ACC112 (cell line): Measurements from ENCODE around the gene RNF214.
A peak's percentile ranks its signal among the peaks of the same experiment; 100 is the strongest.
"Not testable (repeated sequence)": the region's sequence is repeated elsewhere in the genome, so short reads cannot be mapped to it uniquely, and the experiment has no call there.

Experiments
- H2AFZ ChIP-seq: fragments of 200-600 bp; sonication (generic); one replicate; pipeline ENCODE4 v1.6.0; 2017; ENCODE audit warnings: antibody characterized with exemption, low read length; ENCODE audit not compliant: unreplicated experiment
- H3K27ac ChIP-seq: fragments of 200-600 bp; sonication (generic); 2 replicates; pipeline ENCODE4 v1.5.1; 2014; ENCODE audit warnings: low read depth, mild to moderate bottlenecking, antibody characterized with exemption, low read length, moderate library complexity
- H3K27me3 ChIP-seq: fragments of 200-600 bp; sonication (generic); 2 replicates; pipeline ENCODE4 v1.6.1; 2014; ENCODE audit warnings: mild to moderate bottlenecking, antibody characterized with exemption, low read length, moderate library complexity, mixed read lengths; ENCODE audit not compliant: insufficient read depth
- H3K36me3 ChIP-seq: fragments of 200-600 bp; sonication (generic); 2 replicates; pipeline ENCODE4 v1.6.1; 2016; ENCODE audit warnings: mild to moderate bottlenecking, antibody characterized with exemption, low read length, moderate library complexity, mixed read lengths; ENCODE audit not compliant: insufficient read depth
- H3K4me1 ChIP-seq: fragments of 200-600 bp; sonication (generic); one replicate; pipeline ENCODE4 v1.6.1; 2016; ENCODE audit warnings: low read length, mixed read lengths; ENCODE audit not compliant: insufficient read depth, unreplicated experiment, control insufficient read depth
- H3K4me3 ChIP-seq: fragments of 200-600 bp; sonication (generic); 2 replicates; pipeline ENCODE4 v1.5.1; 2014; ENCODE audit warnings: mild to moderate bottlenecking, low read depth, low read length
- H3K79me2 ChIP-seq: fragments of 200-600 bp; sonication (generic); one replicate; pipeline ENCODE4 v1.6.0; 2016; ENCODE audit warnings: low read length; ENCODE audit not compliant: control insufficient read depth, unreplicated experiment, insufficient read depth

The RNF214 gene

GRCh38 chr11:117318738-117319137 lies 86.3 kb downstream of the RNF214 start:
- Histone ChIP-seq H2AFZ (peak overlapping the region; percentile 40), H3K27ac (peak overlapping the region; percentile 52), H3K79me2 (peaks cover 17% of the 10 kb centered on the region), H3K36me3 (no peaks in the 10 kb centered on the region), H3K4me3 (no peak overlapping the region), H3K4me1 (peaks cover 18% of the 10 kb centered on the region), H3K27me3 (no peaks in the 10 kb centered on the region)

DNA sequence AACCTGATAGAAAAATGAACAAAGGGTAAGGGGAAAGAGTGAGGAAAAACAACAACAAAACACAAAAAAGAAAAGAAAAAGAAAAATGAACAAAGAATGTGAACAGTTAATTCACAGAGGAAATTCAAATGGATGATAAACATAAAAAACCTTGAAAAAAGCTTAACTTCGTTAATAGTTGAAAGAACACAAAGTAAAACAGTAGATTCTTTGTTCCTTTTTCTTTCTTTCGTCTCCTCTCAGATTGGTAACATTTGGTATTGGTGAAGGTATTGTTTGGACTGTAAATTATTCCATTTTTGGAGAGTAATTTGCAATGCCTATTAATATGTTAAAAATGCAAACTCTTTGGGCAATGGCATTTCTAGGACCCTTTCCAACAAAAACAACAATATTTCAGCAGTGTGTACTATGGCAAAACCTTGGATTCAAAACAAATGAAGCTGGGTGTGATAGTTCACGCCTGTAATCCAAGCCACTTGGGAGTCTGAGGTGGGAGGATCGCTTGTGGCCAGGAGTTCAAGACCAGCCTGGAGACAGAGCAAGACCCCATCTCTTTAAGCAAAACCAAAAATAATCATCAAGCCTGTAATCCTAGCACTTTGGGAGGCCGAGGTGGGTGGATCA lies 86.9 kb downstream of the RNF214 start:
- H3K79me2 ChIP-seq, result peaks cover 12% of the 10 kb centered on the region
- H2AFZ ChIP-seq, result peak overlapping the region; percentile 40
- H3K36me3 ChIP-seq, result no peaks in the 10 kb centered on the region
- peak overlapping the region; percentile 52 for H3K27ac ChIP-seq
- H3K4me1 ChIP-seq, result peaks cover 18% of the 10 kb centered on the region
- H3K4me3 ChIP-seq, result no peak overlapping the region; the same call in 1 of the 2 replicates
- no peaks in the 10 kb centered on the region for H3K27me3 ChIP-seq

DNA sequence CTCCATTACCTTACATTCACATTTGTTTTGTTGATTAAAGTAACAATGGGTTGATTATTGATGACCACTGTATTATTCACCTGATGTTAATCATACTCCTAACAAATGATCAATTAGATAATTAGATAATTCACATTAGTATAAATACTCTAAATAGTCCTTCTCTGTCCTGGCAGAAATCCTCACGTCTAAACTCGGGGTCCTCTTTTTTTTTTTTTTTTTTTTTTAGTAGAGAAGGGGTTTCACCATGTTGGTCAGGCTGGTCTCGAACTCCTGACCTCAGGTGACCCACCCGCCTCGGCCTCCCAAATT lies 94.7 kb downstream of the RNF214 start:
- not testable (repeated sequence) for H3K27me3 ChIP-seq, H2AFZ ChIP-seq, H3K36me3 ChIP-seq
- Histone ChIP-seq H3K4me3 (peak overlapping the region; percentile 91), H3K4me1 (peaks cover 15% of the 10 kb centered on the region), H3K79me2 (peaks cover 24% of the 10 kb centered on the region), H3K27ac (peak overlapping the region; percentile 76; the same call in 1 of the 2 replicates)

DNA sequence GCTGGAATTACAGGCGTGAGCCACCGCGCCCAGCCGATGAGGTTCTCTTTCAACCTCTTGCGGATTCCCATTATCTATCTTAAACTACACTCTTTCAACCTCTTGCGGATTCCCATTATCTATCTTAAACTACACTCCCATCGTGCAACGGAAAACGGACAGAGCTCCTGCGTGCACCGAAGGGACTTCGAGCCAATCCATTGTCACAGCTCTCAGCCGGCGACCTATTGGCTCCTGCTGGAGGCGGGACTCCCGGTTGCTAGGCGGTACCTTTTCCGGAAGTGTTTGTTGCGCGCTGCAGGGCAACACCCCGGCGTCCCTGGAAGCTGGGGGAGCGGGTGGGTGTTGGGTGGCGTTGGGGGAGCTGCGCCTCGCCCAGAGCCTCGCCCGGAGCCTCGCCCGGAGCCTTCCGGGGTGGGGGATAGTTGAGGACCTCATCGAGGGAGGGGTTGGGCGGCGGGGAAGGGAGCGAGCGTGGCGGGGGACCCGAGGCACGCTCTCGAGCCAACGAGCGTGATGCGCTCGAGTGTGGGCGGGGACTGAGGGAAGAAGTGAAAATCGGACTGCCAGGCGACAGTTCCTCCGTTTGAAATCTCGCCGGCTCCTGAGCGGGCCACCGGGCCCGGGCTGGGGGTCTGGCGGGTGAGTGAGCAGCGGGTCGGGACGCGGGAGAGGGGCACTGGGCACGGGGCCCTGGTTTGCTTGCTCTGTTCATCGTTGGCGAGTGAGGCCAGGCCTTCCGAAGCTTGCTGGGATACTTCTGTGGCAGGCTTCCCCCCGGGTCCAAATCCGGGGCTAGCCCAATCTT lies 95.3 kb downstream of the RNF214 start, which contains the start of gene CEP164:
Gene CEP164 (plus strand): TSS at position 288 of the 808 bp plus-strand sequence. CDS start 10,733 bp downstream, outside the sequence.
- Histone ChIP-seq H3K27me3 (no peaks in the 10 kb centered on the region), H3K4me1 (peaks cover 15% of the 10 kb centered on the region), H3K4me3 (peak within 1 kb of the TSS; percentile 91), H3K27ac (peak within 1 kb of the TSS; percentile 76), H3K79me2 (peaks cover 26% of the 10 kb centered on the region), H2AFZ (peak within 1 kb of the TSS; percentile 90), H3K36me3 (no peaks in the 10 kb centered on the region)

- Histone ChIP-seq H2AFZ (peak overlapping the region; percentile 90), H3K27ac (peak overlapping the region; percentile 76), H3K27me3 (no peaks in the 10 kb centered on the region), H3K79me2 (peaks cover 26% of the 10 kb centered on the region), H3K4me3 (peak overlapping the region; percentile 91), H3K4me1 (peaks cover 15% of the 10 kb centered on the region), H3K36me3 (no peaks in the 10 kb centered on the region)
Observed at GRCh38 chr11:117328375-117329010, 96.0 kb downstream of the RNF214 start.

DNA sequence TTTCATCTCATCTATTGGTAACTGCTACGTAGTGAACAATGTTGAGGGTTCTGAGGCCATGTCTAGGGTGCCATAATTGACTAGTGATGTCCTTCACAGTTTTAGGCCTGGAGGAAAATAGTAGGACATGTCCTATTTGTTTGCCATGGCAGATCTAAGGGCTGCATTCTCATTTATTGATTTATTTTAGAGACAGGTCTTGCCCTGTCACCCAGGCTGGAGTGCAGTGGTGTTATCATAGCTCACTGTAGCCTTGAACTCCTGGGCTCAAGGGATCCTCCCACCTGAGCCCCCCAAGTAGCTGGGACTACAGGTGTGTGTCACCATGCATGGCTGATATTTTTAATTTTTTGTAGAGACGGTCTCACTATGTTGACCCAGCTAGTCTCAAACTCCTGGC lies 100.4 kb downstream of the RNF214 start:
- Histone ChIP-seq H3K36me3 (no peaks in the 10 kb centered on the region), H3K4me3 (no peak overlapping the region), H3K4me1 (peaks cover 15% of the 10 kb centered on the region), H3K27me3 (no peaks in the 10 kb centered on the region), H2AFZ (no peak overlapping the region), H3K79me2 (peaks cover 26% of the 10 kb centered on the region), H3K27ac (no peak overlapping the region)

GRCh38 chr11:117333917-117334316 lies 101.4 kb downstream of the RNF214 start:
- no peak overlapping the region for H2AFZ ChIP-seq

GRCh38 chr11:117334896-117335295 lies 102.4 kb downstream of the RNF214 start:
- no peak overlapping the region for H3K27ac ChIP-seq
- no peaks in the 10 kb centered on the region for H3K27me3 ChIP-seq
- H2AFZ ChIP-seq, result no peak overlapping the region
- H3K79me2 ChIP-seq, result peaks cover 14% of the 10 kb centered on the region
- peaks cover 5% of the 10 kb centered on the region for H3K4me1 ChIP-seq
- 0 out of 2 replicates have a peak, but pooled peaks cover 2% of the 10 kb centered on the region for H3K36me3 ChIP-seq
- H3K4me3 ChIP-seq, result no peak overlapping the region

More at GRCh38 chr11:117333917-117334316, 101.4 kb downstream of the RNF214 start:
- Histone ChIP-seq H3K4me1 (peaks cover 12% of the 10 kb centered on the region), H3K36me3 (0 out of 2 replicates have a peak, but pooled peaks cover 2% of the 10 kb centered on the region), H3K27ac (no peak overlapping the region), H3K79me2 (peaks cover 21% of the 10 kb centered on the region), H3K27me3 (no peaks in the 10 kb centered on the region), H3K4me3 (no peak overlapping the region)

DNA sequence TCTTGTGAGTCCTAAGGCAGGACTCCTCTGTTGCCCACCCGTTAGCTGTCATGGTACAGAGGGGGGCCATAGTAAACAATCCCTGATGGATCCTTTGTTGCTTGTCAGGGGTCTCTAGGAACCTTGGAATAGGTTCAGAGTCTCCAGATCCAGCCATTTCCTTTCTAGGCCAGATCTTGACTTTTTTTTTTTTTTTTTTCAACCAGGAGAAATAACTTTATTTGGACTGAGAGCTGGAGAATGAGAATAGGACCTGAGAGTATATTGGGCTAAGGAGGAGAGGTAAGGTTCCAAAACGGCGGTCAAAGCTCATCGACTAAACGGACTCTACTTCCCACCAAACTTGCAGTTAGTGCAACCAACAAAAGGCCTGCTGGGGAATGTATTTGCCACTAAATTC lies 102.9 kb downstream of the RNF214 start:
- no peak overlapping the region for H3K4me3 ChIP-seq
- no peak overlapping the region for H2AFZ ChIP-seq
- peaks cover 10% of the 10 kb centered on the region for H3K79me2 ChIP-seq
- no peak overlapping the region for H3K27ac ChIP-seq
- H3K4me1 ChIP-seq, result no peaks in the 10 kb centered on the region
- no peaks in the 10 kb centered on the region for H3K27me3 ChIP-seq
- H3K36me3 ChIP-seq, result 0 out of 2 replicates have a peak, but pooled peaks cover 2% of the 10 kb centered on the region
